H1 (cell line): Measurements from ENCODE around the gene CYB5R3.

Source experiments
- BCL11A ChIP-seq, 2 experiments: IDR thresholded peaks; one replicate each; pipeline ENCODE4 v1.6.1; 2011; ENCODE audit warnings: low read depth in 2 of 2, low read length in 2 of 2, mild to moderate bottlenecking in 2 of 2
- E2F6 ChIP-seq: IDR thresholded peaks from 2 replicates; pipeline ENCODE4 v1.6.1; 2012; ENCODE audit warnings: inconsistent platforms
- EGR1 ChIP-seq: IDR thresholded peaks from 2 replicates; pipeline ENCODE4 v1.6.1; 2011; ENCODE audit warnings: low read depth, low read length, borderline replicate concordance
- EP300 ChIP-seq, 2 experiments: IDR thresholded peaks; 1 replicate in 1 of 2; 2 replicates in 1 of 2; pipeline ENCODE4 v1.6.1; 2011 to 2012; ENCODE audit warnings: low read depth in 2 of 2, low read length in 2 of 2, mild to moderate bottlenecking in 2 of 2, borderline replicate concordance in 1 of 2, inconsistent platforms in 1 of 2, moderate library complexity in 1 of 2
- MAFK ChIP-seq: IDR thresholded peaks from 2 replicates; pipeline ENCODE4 v1.6.1; 2012; ENCODE audit warnings: low read depth, mild to moderate bottlenecking, improper control_type of control experiment, low read length
- POLR2A ChIP-seq, 2 experiments: IDR thresholded peaks; 1 replicate in 1 of 2; 2 replicates in 1 of 2; pipeline ENCODE4 v1.6.1; 2011; ENCODE audit warnings: low read depth in 2 of 2, low read length in 2 of 2, mild to moderate bottlenecking in 2 of 2; ENCODE audit errors: control extremely low read depth in 1 of 2
- POLR2AphosphoS5 ChIP-seq: IDR thresholded peaks from 2 replicates; pipeline ENCODE4 v1.6.1; 2011; ENCODE audit warnings: low read depth, low read length
- RXRA ChIP-seq: IDR thresholded peaks from 2 replicates; pipeline ENCODE4 v1.6.1; 2011; ENCODE audit warnings: low read depth, mild to moderate bottlenecking, low read length, moderate library complexity; ENCODE audit not compliant: insufficient read depth
- SIRT6 ChIP-seq: IDR thresholded peaks from one replicate; pipeline ENCODE4 v1.7.1; 2012; ENCODE audit warnings: low read length, inconsistent platforms
- TAF1 ChIP-seq: IDR thresholded peaks from 2 replicates; pipeline ENCODE4 v1.6.1; 2011; ENCODE audit warnings: mild to moderate bottlenecking, low read depth, low read length
- TF ChIP-seq, protein P1 (sequence below), 3 experiments: IDR thresholded peaks; 1 replicate in 2 of 3; 2 replicates in 1 of 3; pipeline versions ENCODE4 v1.5.1 to v1.6.1; 2011; ENCODE audit warnings: low read length in 3 of 3, mild to moderate bottlenecking in 3 of 3, inconsistent platforms in 2 of 3, low read depth in 1 of 3, moderate library complexity in 1 of 3; ENCODE audit not compliant: insufficient read depth in 1 of 3; ENCODE audit errors: control extremely low read depth in 1 of 3
- TF ChIP-seq, protein P2 (sequence below): IDR thresholded peaks from 2 replicates; pipeline ENCODE4 v1.6.1; 2011; ENCODE audit warnings: low read length, improper control_type of control experiment

GRCh38 chr22:42676059-42676607 lies 26.9 kb upstream of the CYB5R3 start:
- TF ChIP-seq, protein P1, sequence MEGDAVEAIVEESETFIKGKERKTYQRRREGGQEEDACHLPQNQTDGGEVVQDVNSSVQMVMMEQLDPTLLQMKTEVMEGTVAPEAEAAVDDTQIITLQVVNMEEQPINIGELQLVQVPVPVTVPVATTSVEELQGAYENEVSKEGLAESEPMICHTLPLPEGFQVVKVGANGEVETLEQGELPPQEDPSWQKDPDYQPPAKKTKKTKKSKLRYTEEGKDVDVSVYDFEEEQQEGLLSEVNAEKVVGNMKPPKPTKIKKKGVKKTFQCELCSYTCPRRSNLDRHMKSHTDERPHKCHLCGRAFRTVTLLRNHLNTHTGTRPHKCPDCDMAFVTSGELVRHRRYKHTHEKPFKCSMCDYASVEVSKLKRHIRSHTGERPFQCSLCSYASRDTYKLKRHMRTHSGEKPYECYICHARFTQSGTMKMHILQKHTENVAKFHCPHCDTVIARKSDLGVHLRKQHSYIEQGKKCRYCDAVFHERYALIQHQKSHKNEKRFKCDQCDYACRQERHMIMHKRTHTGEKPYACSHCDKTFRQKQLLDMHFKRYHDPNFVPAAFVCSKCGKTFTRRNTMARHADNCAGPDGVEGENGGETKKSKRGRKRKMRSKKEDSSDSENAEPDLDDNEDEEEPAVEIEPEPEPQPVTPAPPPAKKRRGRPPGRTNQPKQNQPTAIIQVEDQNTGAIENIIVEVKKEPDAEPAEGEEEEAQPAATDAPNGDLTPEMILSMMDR (IDR thresholded peaks at IDR 0.05; ENCODE audit: control extremely low read depth in 1 of 3, insufficient read depth in 1 of 3, low read depth in 1 of 3, low read length in 3 of 3), result no peak
- TF ChIP-seq BCL11A (IDR thresholded peaks at IDR 0.05; ENCODE audit: low read depth in 2 of 2, low read length in 2 of 2), result no peak
- TF ChIP-seq, protein P2, sequence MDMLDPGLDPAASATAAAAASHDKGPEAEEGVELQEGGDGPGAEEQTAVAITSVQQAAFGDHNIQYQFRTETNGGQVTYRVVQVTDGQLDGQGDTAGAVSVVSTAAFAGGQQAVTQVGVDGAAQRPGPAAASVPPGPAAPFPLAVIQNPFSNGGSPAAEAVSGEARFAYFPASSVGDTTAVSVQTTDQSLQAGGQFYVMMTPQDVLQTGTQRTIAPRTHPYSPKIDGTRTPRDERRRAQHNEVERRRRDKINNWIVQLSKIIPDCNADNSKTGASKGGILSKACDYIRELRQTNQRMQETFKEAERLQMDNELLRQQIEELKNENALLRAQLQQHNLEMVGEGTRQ, result no peak
- TF ChIP-seq POLR2AphosphoS5, result no peak
- TF ChIP-seq RXRA, result no peak
- TF ChIP-seq E2F6, result no peak
- TF ChIP-seq TAF1, result no peak
- TF ChIP-seq POLR2A (IDR thresholded peaks at IDR 0.05; ENCODE audit: control extremely low read depth in 1 of 2, low read depth in 2 of 2, low read length in 2 of 2), result no peak
- TF ChIP-seq EP300 (IDR thresholded peaks at IDR 0.05; ENCODE audit: borderline replicate concordance in 1 of 2, low read depth in 2 of 2, low read length in 2 of 2), result no peak
- TF ChIP-seq EGR1, result no peak
- TF ChIP-seq MAFK, result no peak
- no peak for TF ChIP-seq SIRT6
